RKO (cell line): Measurements from ENCODE around the gene PCCA.

Experiments used
- DNase-seq: peaks from one replicate; pipeline ENCODE4 v3.0.0-alpha.2; 2016; ENCODE audit warnings: low spot score

PCCA gene

DNA sequence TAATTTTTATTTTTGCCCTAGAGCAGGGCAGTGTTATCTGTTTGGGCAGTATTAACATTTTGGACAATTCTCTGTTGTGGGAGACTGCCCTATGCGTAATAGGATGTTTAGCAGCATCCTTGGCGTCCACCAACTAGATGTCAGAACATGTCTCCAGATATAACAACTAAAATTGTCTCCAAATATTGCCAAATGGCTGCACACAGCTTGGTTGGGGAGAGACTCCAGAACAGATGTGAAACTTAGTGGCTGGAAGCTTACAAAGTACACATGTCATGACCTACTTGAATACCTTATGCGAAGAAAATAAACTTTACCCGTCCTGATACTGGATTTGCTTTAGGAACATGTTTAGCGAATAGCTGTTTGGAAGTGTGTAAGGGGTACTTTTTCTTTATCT is 376.7 kb downstream of the PCCA start:
- DNase-seq: no peak

GRCh38 chr13:100470866-100471505 is 382.1 kb downstream of the PCCA start:
- no peak for DNase-seq

- no peak for DNase-seq
These were observed 384.2 kb downstream of the PCCA start for GRCh38 chr13:100473087-100473486.

DNA sequence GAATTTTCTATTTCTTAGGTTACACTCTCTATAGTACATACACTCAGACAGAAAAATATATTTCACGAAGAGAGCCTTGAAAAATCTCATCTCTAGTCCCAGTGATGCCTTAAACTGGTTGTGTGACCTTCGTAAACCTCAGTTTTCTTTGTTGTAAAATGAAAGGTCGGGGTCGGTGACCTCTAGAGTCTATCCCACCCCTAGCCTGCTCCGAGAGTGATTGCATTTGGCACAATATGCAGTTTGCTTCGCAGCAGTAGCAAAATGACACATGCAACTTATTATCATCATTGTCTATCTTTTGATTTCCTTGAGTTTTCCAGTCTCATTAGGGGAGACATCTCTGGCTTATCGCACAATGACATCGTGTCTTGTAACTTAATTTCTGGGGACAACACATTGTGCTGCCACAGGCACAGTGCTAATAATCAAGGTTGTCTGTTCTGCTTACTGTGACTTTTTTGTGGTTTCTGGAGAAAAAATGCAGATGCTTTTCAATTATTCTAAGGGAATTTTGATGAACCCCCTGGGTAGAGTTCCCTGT is 384.7 kb downstream of the PCCA start:
- DNase-seq: no peak

DNA sequence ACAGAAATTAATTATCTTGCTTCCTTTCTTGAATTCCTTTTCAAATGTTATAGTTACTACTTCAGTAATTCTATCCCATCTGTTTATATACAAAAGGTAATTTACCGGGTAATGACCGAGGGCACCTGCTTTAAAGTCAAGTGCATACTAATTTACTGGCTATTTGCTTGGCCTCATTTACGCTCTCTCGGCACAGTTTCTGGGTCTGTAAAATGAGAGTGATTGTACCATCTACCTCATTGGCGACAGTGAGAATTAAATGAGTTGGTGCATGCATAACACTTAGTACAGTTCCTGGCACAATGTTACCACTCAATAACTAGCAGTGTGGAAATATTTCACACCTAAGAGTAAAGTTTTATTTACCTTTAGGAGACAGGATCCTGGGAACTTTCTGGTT is 388.1 kb downstream of the PCCA start:
- DNase-seq: no peak

GRCh38 chr13:100478107-100478809 is 389.4 kb downstream of the PCCA start:
- no peak for DNase-seq

DNA sequence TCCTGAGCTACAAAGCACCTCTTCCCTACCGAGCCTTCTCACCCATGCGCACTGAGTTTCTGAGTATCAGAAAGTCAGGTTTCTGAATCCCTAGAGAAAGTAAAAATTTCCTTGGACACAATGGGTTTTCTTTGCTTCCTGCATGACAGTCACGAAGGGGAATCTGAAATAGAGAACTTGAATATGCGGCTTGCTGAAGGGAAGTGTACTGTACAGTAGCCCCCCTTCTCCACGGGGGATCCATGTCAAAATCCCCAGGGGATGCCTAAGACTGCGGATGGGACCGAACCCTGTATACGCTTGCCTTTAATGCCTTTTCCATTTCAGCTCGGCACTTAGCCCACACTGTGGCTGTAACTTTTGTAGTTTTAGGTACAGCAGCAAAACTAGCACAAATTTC is 391.8 kb downstream of the PCCA start:
- DNase-seq: no peak

DNA sequence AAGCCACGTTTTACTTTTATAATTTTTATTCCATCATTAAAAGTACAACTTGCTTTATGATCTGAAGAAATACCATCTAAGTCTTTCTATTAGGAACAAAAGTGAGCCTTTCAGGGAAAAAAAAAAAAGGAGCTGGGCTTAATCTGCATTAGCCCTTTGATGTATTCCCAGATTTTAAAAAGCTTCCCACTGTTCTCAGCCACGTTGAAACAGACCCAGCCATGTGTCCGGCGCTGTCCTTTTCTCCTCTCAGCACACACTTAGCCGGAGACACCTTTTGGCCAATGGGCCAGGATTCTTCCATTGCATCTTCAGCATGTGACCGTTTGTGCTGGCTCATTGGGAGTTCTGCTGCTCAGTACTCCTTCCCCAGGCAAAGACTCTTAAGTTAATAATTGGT is 394.2 kb downstream of the PCCA start:
- DNase-seq: no peak

- DNase-seq: no peak
These were observed 395.0 kb downstream of the PCCA start for GRCh38 chr13:100483841-100484381.

- DNase-seq: no peak
These were observed 395.8 kb downstream of the PCCA start for GRCh38 chr13:100484702-100485101.

- DNase-seq: no peak
These were observed 396.4 kb downstream of the PCCA start for GRCh38 chr13:100485265-100485664.

DNA sequence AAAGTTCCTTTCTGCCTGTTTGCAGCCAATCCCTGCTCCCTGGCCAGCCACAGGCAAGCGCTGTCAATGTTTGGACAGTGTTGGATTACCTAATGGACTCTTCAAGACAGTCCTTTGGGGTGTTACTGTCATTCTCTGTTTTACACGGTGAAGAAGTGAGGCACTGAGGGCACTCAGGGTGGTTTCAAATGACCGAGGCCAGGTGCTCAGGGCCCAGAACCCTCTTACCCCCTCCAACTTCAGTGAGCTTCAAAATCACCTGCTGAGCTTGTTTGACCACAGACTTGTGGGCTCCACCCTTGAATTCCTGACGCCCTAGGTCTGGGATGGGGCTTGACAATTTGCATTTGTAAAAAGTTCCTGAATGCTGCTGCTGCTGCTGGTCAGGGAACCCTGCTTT is 401.8 kb downstream of the PCCA start:
- DNase-seq: no peak

DNA sequence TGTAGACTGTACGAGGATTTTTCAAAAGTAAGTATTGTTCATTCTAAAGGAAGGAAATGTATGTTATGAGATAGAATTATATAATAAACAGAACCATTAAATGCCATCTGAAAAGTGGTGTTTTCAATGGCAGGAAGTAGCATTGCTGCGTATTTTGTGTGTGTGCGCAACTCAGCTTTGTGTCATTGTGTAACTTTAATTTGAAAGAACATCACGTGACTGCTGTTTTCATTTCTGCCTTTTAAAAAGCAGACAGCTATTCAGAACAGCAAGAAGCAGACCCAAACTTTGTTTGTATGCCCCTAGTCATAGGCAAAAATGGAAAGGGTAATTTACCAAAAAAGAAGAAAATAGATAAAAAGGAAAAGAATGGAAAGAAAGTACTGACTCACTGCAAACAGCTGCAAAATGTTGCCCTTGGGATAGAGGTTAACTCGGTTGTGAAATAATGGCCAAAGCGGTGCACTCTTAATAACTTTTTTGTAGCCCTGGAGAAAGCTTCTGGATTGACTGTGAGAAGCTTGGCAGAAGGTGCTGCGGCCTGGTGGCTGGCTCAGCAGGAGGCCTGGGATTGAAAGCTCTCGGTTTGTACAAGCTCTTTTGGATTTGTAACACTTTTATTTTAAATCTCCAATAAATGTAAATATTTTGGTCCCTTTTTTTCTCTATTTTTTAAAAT is 402.4 kb downstream of the PCCA start:
- DNase-seq: no peak

DNA sequence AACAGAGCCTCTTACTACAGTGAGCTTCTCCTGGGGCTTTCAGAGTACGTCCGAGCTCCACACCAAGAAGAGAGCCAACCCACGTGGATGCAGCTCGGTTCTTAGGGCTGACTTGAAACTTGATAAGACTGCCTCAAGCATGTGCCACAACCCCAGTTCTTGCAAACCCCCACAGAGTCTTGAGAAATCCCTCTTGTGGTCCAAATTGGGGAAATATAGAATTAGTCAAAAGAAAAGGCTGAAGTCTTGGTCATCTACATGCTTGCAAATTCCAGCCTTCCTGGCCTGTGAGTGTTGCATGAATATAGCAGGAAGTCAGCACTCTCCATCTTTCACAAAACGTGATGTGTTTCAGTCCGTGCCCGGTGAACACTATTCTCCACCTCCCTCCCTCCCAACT is 404.5 kb downstream of the PCCA start:
- DNase-seq: no peak

- no peak for DNase-seq
These were observed 406.6 kb downstream of the PCCA start for GRCh38 chr13:100495455-100495854.

DNA sequence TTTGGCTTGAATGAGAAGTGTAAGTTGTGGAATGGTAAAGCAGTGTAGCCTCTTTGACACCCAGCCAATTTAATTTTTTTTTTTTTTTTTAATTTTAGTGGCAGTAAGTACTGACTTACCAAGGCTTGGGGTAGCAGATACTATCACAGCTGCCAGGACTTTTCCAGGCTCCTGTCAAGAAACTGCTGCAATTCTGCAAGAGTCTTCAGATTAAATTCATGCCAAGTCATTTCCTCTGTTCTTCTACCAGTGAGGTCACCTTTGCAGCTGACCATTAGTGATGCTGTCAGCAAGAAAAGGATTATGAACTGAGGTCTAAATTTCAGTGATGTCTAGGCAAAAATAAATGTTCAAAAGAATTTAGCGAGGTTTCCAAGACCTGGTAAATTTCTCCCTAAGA is 408.5 kb downstream of the PCCA start:
- DNase-seq: peak; percentile 30

- DNase-seq: no peak
These were observed 413.6 kb downstream of the PCCA start for GRCh38 chr13:100502446-100502845.

DNA sequence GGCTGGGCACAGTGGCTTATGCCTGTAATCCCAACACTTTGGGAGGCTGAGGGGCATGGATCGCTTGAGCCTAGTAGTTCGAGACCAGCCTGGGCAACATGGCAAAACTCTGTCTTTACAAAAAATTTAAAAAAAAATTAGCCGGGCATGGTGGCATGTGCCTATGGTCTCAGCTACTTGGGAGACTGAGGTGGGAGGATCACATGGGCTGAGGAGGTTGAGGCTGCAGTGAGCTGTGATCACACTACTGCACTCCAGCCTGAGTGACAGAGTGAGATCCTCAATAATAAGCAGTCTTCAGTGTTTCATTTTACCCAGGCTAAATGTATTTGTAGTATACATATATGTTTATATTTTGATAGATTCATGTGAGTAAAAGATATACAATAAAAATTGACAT is 414.7 kb downstream of the PCCA start:
- no peak for DNase-seq

- DNase-seq: no peak
These were observed 417.3 kb downstream of the PCCA start for GRCh38 chr13:100506154-100506553.

DNA sequence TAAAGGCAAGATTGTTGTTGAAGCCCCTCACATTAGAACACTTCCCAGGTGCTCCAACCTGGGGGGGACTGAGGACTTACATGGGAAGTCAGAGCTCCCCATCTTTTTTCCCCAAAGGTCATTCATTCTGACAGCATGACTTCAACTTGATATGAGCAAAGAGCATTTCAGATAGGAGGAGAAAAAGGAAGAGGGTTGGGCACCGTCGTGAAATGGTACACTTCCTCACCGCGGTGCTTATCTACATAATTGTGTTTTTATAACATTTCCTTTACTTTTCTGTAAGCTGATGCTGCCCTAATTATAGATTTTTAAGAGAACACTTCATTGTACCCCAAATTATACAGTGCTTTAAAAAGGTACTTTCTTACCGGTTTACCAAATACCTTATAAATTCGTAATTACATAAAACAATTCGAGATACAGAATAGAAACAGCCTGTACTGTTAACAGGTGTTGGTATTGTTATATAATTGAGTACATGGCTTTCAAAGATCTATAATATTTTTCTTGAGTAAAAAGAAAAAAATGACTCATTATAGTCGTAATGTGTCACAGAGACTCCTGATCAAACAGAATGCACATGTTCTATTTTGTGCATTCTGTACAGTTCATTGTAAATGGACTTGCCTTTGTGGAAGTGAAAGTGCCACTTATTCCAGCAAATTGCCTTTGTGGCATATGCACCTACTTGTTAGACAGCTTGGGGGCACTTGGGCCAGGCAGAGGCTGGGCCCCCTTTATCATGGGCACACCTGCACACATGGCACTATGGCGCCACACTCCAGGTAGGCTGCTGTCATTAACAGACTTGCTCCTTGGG is 417.9 kb downstream of the PCCA start:
- no peak for DNase-seq

- no peak for DNase-seq
These were observed 419.6 kb downstream of the PCCA start for GRCh38 chr13:100508455-100508854.

DNA sequence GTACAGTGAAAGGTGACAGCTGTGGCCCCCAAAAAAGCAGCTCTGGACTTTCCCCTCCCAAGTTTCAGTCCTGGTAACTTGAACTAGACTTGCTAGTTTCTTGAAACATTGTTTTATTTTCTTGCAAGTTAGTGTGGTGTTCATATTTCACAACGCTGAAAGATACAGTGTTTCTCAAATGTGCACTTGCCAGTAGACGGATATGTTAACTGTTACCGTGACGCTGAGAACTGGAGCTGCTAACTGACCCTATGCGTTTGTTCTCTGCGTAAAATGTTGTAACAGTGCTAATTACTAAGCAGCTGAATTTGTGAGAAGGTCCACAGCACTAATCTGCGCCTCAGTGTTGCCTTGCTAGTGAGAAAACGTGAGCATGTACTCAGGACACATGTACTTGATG is 420.1 kb downstream of the PCCA start:
- no peak for DNase-seq
